HepG2 (cell line): ENCODE results near the gene SCARB2. TPM values are rescaled to one million over a fixed set of nuclear protein-coding genes. Genes with fewer than 3 reads are reported as not detected.

Source experiments
- ATAC-seq: fragments of 200-7000 bp; cut with Tn5 transposase; 3 replicates; pipeline ENCODE4 v1.9.1; 2020; ENCODE audit warnings: mild to moderate bottlenecking, moderate library complexity
- BruUV-seq: library from RNA; stranded (reverse); fragments of 400-500 nt; replicated peaks from 2 replicates; lab custom pipeline; 2021; lab: Mats Ljungman, UMichigan
- CTCF ChIA-PET: fragments of 300-600 bp; formaldehyde crosslinking; extraction: SDS; loops from one replicate; lab custom pipeline; 2021; ENCODE audit warnings: low total read pairs, inconsistent platforms, low intra/inter-chr PET ratio; lab: Yijun Ruan, JAX
- POLR2A ChIA-PET: fragments of 350-600 bp; sonication (Branson Sonifier 250); formaldehyde crosslinking; loops from one replicate; lab custom pipeline; 2020; ENCODE audit warnings: antibody characterized with exemption, inconsistent platforms; lab: Yijun Ruan, JAX
- DNase-seq: peaks from one replicate; pipeline ENCODE4 v3.0.0-alpha.2; 2015; ENCODE audit warnings: low spot score
- FAIRE-seq: peaks from 3 replicates; lab custom pipeline; 2011; peaks lifted over from hg19 to GRCh38; lab: Jason Lieb, UNC
- H2AFZ ChIP-seq: one replicate; pipeline ENCODE4 v1.6.1; 2011; ENCODE audit warnings: low read length, inconsistent platforms
- H3K27ac ChIP-seq: fragments of 300-600 bp; 3 replicates; pipeline ENCODE4 v1.8.0; 2011; ENCODE audit warnings: mixed run types, mild to moderate bottlenecking, mixed read lengths, low read length, inconsistent platforms; ENCODE audit not compliant: insufficient read depth; ENCODE audit errors: extremely low read length
- H3K27me3 ChIP-seq, 2 experiments: fragments of 200-600 bp in 1 of 2; 2 replicates in 1 of 2; 3 replicates in 1 of 2; pipeline versions ENCODE4 v1.6.0 to v1.8.0; 2011; ENCODE audit warnings: low read length in 2 of 2, mild to moderate bottlenecking in 2 of 2, moderate library complexity in 2 of 2, inconsistent platforms in 1 of 2; ENCODE audit not compliant: insufficient read depth in 2 of 2, control insufficient read depth in 1 of 2
- H3K36me3 ChIP-seq, 2 experiments: fragments of 200-600 bp in 1 of 2; replicated peaks in 1 of 2; 2 replicates in 1 of 2; 3 replicates in 1 of 2; pipeline versions ENCODE4 v1.5.1 to v1.8.0; 2011; ENCODE audit warnings: low read length in 2 of 2, inconsistent platforms in 1 of 2; ENCODE audit not compliant: insufficient read depth in 2 of 2, control insufficient read depth in 1 of 2
- H3K4me1 ChIP-seq: 2 replicates; pipeline ENCODE4 v1.5.1; 2012; ENCODE audit warnings: low read length, inconsistent platforms; ENCODE audit not compliant: insufficient read depth
- H3K4me2 ChIP-seq: 2 replicates; pipeline ENCODE4 v1.6.0; 2011; ENCODE audit warnings: low read depth, low read length, inconsistent platforms
- H3K4me3 ChIP-seq, 3 experiments: fragments of 200-600 bp in 1 of 3; sonication (generic), shearing (Covaris generic) in 1 of 3; replicated peaks in 1 of 3; 2 replicates each; pipeline ENCODE4 v1.5.1; 2011 to 2016; ENCODE audit warnings: low read length in 3 of 3, inconsistent platforms in 2 of 3, low read depth in 2 of 3, mild to moderate bottlenecking in 2 of 3, control low read depth in 1 of 3, mixed read lengths in 1 of 3; ENCODE audit not compliant: insufficient read depth in 1 of 3
- H3K79me2 ChIP-seq: one replicate; pipeline ENCODE4 v1.6.1; 2011; ENCODE audit warnings: low read length, inconsistent platforms; ENCODE audit not compliant: insufficient read depth
- H3K9ac ChIP-seq: 2 replicates; pipeline ENCODE4 v1.6.0; 2011; ENCODE audit warnings: mild to moderate bottlenecking, low read depth, low read length, inconsistent platforms; ENCODE audit not compliant: insufficient read depth
- H3K9me3 ChIP-seq: 2 replicates; pipeline ENCODE4 v1.5.1; 2012; ENCODE audit warnings: mild to moderate bottlenecking, low read length
- H4K20me1 ChIP-seq: 2 replicates; pipeline ENCODE4 v1.6.0; 2011; ENCODE audit warnings: inconsistent platforms, mild to moderate bottlenecking, low read length, moderate library complexity; ENCODE audit not compliant: insufficient read depth
- ATF2 ChIP-seq: sonication (generic); formaldehyde crosslinking; IDR thresholded peaks from 2 replicates; pipeline ENCODE4 v1.4.0; 2020; ENCODE audit warnings: missing genetic modification reagents
- ATF7-NPFF ChIP-seq: sonication (generic); formaldehyde crosslinking; IDR thresholded peaks from 2 replicates; pipeline ENCODE4 v1.8.1; 2023; ENCODE audit warnings: mild to moderate bottlenecking, low read depth, missing genetic modification reagents, moderate library complexity
- FOXK2 ChIP-seq: fragments of 450-650 bp; IDR thresholded peaks from 2 replicates; pipeline ENCODE4 v1.6.1; 2016
- HNRNPL ChIP-seq: fragments of 200-400 bp; formaldehyde crosslinking; IDR thresholded peaks from 2 replicates; pipeline ENCODE4 v1.6.1; 2017; ENCODE audit warnings: mild to moderate bottlenecking, low read depth, low read length
- KLF6 ChIP-seq: IDR thresholded peaks from 2 replicates; pipeline ENCODE4 v1.8.0; 2016; ENCODE audit warnings: missing biosample characterization, missing genetic modification reagents
- LCORL ChIP-seq, 2 experiments: fragments of 450-650 bp in 1 of 2; sonication (generic) in 1 of 2; formaldehyde crosslinking in 1 of 2; IDR thresholded peaks; 2 replicates each; pipeline versions ENCODE4 v1.5.0 to v1.6.1; 2017 to 2020; ENCODE audit warnings: antibody characterized with exemption in 1 of 2, missing genetic modification reagents in 1 of 2
- MED8 ChIP-seq: sonication (generic); formaldehyde crosslinking; IDR thresholded peaks from 2 replicates; pipeline ENCODE4 v1.8.1; 2023; ENCODE audit warnings: mild to moderate bottlenecking, missing genetic modification reagents; ENCODE audit not compliant: insufficient replicate concordance
- MXD4 ChIP-seq: IDR thresholded peaks from 2 replicates; pipeline ENCODE4 v1.6.1; 2016; ENCODE audit warnings: mild to moderate bottlenecking, missing biosample characterization, missing genetic modification reagents
- PTBP1 ChIP-seq: fragments of 200-400 bp; formaldehyde crosslinking; IDR thresholded peaks from 2 replicates; pipeline ENCODE4 v1.6.1; 2018; ENCODE audit warnings: low read length, low read depth; ENCODE audit not compliant: poor library complexity, severe bottlenecking
- RCOR2 ChIP-seq: IDR thresholded peaks from 2 replicates; pipeline ENCODE4 v1.6.1; 2016; ENCODE audit warnings: missing biosample characterization, missing genetic modification reagents
- TRIM22 ChIP-seq: fragments of 450-650 bp; IDR thresholded peaks from 2 replicates; pipeline ENCODE4 v1.6.1; 2017
- ZHX2 ChIP-seq, 2 experiments: sonication (generic) in 1 of 2; formaldehyde crosslinking in 1 of 2; IDR thresholded peaks; 2 replicates each; pipeline versions ENCODE4 v1.6.1 to v1.9.0; 2014 to 2022; ENCODE audit warnings: antibody characterized with exemption in 1 of 2, borderline replicate concordance in 1 of 2, inconsistent platforms in 1 of 2, low read depth in 1 of 2, missing genetic modification reagents in 1 of 2
- ZNF12 ChIP-seq: sonication (generic); formaldehyde crosslinking; IDR thresholded peaks from 2 replicates; pipeline ENCODE4 v1.5.0; 2020; ENCODE audit warnings: missing genetic modification reagents
- ZNF792 ChIP-seq: IDR thresholded peaks from 2 replicates; pipeline ENCODE4 v1.6.1; 2016
- WGBS: methylation state at CpG from one replicate; pipeline ENCODE4 v1.1.6; 2017; ENCODE audit warnings: low lambda C conversion rate; 5-methylcytosine and 5-hydroxymethylcytosine counted together
- in situ Hi-C: cut with HindIII; loops from 2 replicates; pipeline ENCODE4 v1.10.0; 2017; ENCODE audit warnings: low pct_unique_long_range_greater_than_20kb; ENCODE audit not compliant: extremely low pct_ligation_motif_present
- intact Hi-C: fragments of 100-400 bp; cut with micrococcal nuclease; formaldehyde crosslinking; loops from one replicate; pipeline ENCODE4 v1.10.0; 2022; ENCODE audit not compliant: unreplicated experiment
- polyA plus RNA-seq, 8 experiments: library from polyadenylated mRNA; depleted of rRNA in 3 of 8; stranded (reverse) in 7 of 8; unstranded in 1 of 8; fragments of >200 nt; fragmentation: Illumina TruSeq in 4 of 8; extraction: Trizol in 4 of 8; gene quantifications; 2 replicates each; pipeline versions ENCODE4 v1.2.1 to v1.2.3, GENCODE V29; 2011 to 2016; ENCODE audit warnings: low read depth in 4 of 8, missing spikeins in 1 of 8, mixed read lengths in 1 of 8; ENCODE audit not compliant: insufficient read depth in 1 of 8
- total RNA-seq, 5 experiments: library from RNA; depleted of rRNA; stranded (reverse); fragments of >200 nt; fragmentation: Illumina TruSeq; extraction: Trizol; gene quantifications; 2 replicates each; pipeline ENCODE4 v1.2.3, GENCODE V29; 2016; ENCODE audit warnings: low read depth in 1 of 5

The SCARB2 gene
- total and polyA plus RNA-seq, 2 of the 13 experiments (the other 11 are each of a cell fraction or from before 2014, with no cell fraction given): 40.6 to 43.4 TPM

GRCh38 chr4:76208005-76208765 lies 5.4 kb downstream of the SCARB2 start:
- Histone ChIP-seq H3K27me3 (no peaks in the 10 kb centered on the region; a peak in 1 of 5 replicates), H3K4me2 (peak overlapping the region; percentile 78), H3K4me1 (peaks cover 45% of the 10 kb centered on the region), H3K36me3 (peaks cover 2 to 3% of the 10 kb centered on the region in 2 experiments; a peak in 1 of 5 replicates), H3K9ac (peak overlapping the region; percentile 60; the same call in 1 of the 2 replicates), H3K9me3 (no peaks in the 10 kb centered on the region), H3K27ac (peak overlapping the region; percentile 71), H2AFZ (no peak overlapping the region), H4K20me1 (no peaks in the 10 kb centered on the region), H3K79me2 (peaks cover 79% of the 10 kb centered on the region), H3K4me3 (peak overlapping the region; percentile 13 to 52 (median 31); a peak in 4 of 6 replicates)
- DNase-seq (peak; percentile 85), FAIRE-seq (peak; percentile 79), ATAC-seq (peak; percentile 94)
- POLR2A ChIA-PET: interaction anchor here (0.8 kb wide), 1 partner anchor 11 kb away, joined by 3 read pairs; no protein-coding TSS in a partner anchor
- WGBS: 18% methylated on average over 9 of the region's 9 CpGs
- CTCF ChIA-PET: no interaction called here
- intact Hi-C loops: no loop called here
- no TSS peak for BruUV-seq
- in situ Hi-C loops: no loop called here
- TF ChIP-seq RCOR2 (CRISPR knock-in tag) (peak; percentile 26; the same call in 1 of the 2 replicates), ATF2 (CRISPR knock-in tag) (0 out of 2 replicates have a peak, but pooled peaks have one; percentile 50), LCORL (IDR thresholded peaks at IDR 0.05) (no peak), LCORL (CRISPR knock-in tag; IDR thresholded peaks at IDR 0.05) (peak; percentile 80; the same call in 1 of the 2 replicates), ZNF12 (CRISPR knock-in tag) (peak; percentile 53; the same call in 1 of the 2 replicates), HNRNPL (no peak), PTBP1 (no peak), ZHX2 (IDR thresholded peaks at IDR 0.05; ENCODE audit: low read depth) (peak; percentile 39; the same call in 1 of the 2 replicates), ZHX2 (CRISPR knock-in tag; IDR thresholded peaks at IDR 0.05; ENCODE audit: borderline replicate concordance) (no peak), ZNF792 (CRISPR knock-in tag) (peak; percentile 57; the same call in 1 of the 2 replicates), ATF7-NPFF (CRISPR knock-in tag) (no peak), MXD4 (peak; percentile 43; the same call in 1 of the 2 replicates), MED8 (CRISPR knock-in tag) (no peak), TRIM22 (no peak), KLF6 (peak; percentile 54; the same call in 1 of the 2 replicates), FOXK2 (peak; percentile 74; the same call in 1 of the 2 replicates)
